GM12801 (cell line): Measurements from ENCODE around the gene ABCB1.

Experiments used
- CTCF ChIP-seq: IDR thresholded peaks from one replicate; pipeline ENCODE4 v1.5.1; 2011; ENCODE audit warnings: control low read depth; ENCODE audit not compliant: insufficient read length; ENCODE audit errors: extremely low read depth

Gene ABCB1

GRCh38 chr7:87596696-87597095 lies 4.0 kb downstream of the ABCB1 start:
- no peak for TF ChIP-seq CTCF

GRCh38 chr7:87596136-87596535 lies 4.5 kb downstream of the ABCB1 start:
- no peak for TF ChIP-seq CTCF

GRCh38 chr7:87592300-87592699 lies 8.4 kb downstream of the ABCB1 start:
- TF ChIP-seq CTCF, result no peak

GRCh38 chr7:87591211-87591610 lies 9.5 kb downstream of the ABCB1 start:
- no peak for TF ChIP-seq CTCF

- no peak for TF ChIP-seq CTCF
Observed at GRCh38 chr7:87590578-87590977, 10.1 kb downstream of the ABCB1 start.

- no peak for TF ChIP-seq CTCF
Observed at GRCh38 chr7:87589631-87590030, 11.1 kb downstream of the ABCB1 start.

GRCh38 chr7:87581723-87582122 lies 19.0 kb downstream of the ABCB1 start:
- no peak for TF ChIP-seq CTCF

GRCh38 chr7:87580636-87581035 lies 20.0 kb downstream of the ABCB1 start:
- TF ChIP-seq CTCF, result no peak
